ENCODE data around the gene TRIM9. TPM values are rescaled to one million over a fixed set of nuclear protein-coding genes. Genes with fewer than 3 reads are reported as not detected.

The TRIM9 gene
- polyA plus RNA-seq, 4 donors = 0.80 to 1.3 TPM; not detected in 2

GRCh38 chr14:50984036-50984710 lies 110.7 kb downstream of the TRIM9 start:
- no peak for FAIRE-seq
- no peaks in the 10 kb centered on the region for H3K4me1 ChIP-seq (ENCODE audit: control insufficient read depth in 3 of 3, insufficient read depth in 2 of 3, low read depth in 1 of 3, low read length in 2 of 3)
- no peaks in the 10 kb centered on the region for H3K9me3 ChIP-seq (ENCODE audit: control insufficient read depth in 2 of 2, insufficient read depth in 1 of 2, low read depth in 1 of 2, low read length in 1 of 2)
- no peak overlapping the region for H3K27ac ChIP-seq (ENCODE audit: low read depth in 1 of 3, low read length in 2 of 3)
- WGBS, 3 donors = 55 to 77% (median 65%) methylated on average over 2 of the region's 2 CpGs
- no peak overlapping the region for H3K4me3 ChIP-seq (ENCODE audit: low read depth in 1 of 3, low read length in 3 of 3)
- DNase-seq = no peak
- no peaks in the 10 kb centered on the region for H3K27me3 ChIP-seq (ENCODE audit: control insufficient read depth in 3 of 3, insufficient read depth in 3 of 3, low read length in 3 of 3)
- no peaks in the 10 kb centered on the region for H3K36me3 ChIP-seq (ENCODE audit: control insufficient read depth in 3 of 3, insufficient read depth in 2 of 3, low read depth in 1 of 3, low read length in 3 of 3)

- no peaks in the 10 kb centered on the region for H3K27me3 ChIP-seq (ENCODE audit: control insufficient read depth in 3 of 3, insufficient read depth in 3 of 3, low read length in 3 of 3)
- H3K27ac ChIP-seq (ENCODE audit: low read depth in 1 of 3, low read length in 2 of 3) = no peak overlapping the region
- no peaks in the 10 kb centered on the region for H3K4me1 ChIP-seq (ENCODE audit: control insufficient read depth in 3 of 3, insufficient read depth in 2 of 3, low read depth in 1 of 3, low read length in 2 of 3)
- no peak for FAIRE-seq
- no peaks in the 10 kb centered on the region for H3K36me3 ChIP-seq (ENCODE audit: control insufficient read depth in 3 of 3, insufficient read depth in 2 of 3, low read depth in 1 of 3, low read length in 3 of 3)
- whole genome bisulfite sequencing, 3 donors = 30 to 46% (median 40%) methylated on average over 5 of the region's 5 CpGs
- H3K4me3 ChIP-seq (ENCODE audit: low read depth in 1 of 3, low read length in 3 of 3) = no peak overlapping the region
- DNase-seq = peak in 1 of 2 donors; percentile 16
- H3K9me3 ChIP-seq (ENCODE audit: control insufficient read depth in 2 of 2, insufficient read depth in 1 of 2, low read depth in 1 of 2, low read length in 1 of 2) = no peaks in the 10 kb centered on the region
These were observed 114.7 kb downstream of the TRIM9 start for GRCh38 chr14:50979941-50980850.

GRCh38 chr14:50978888-50979287 lies 116.0 kb downstream of the TRIM9 start:
- Histone ChIP-seq H3K27ac (ENCODE audit: low read depth in 1 of 3, low read length in 2 of 3) (no peak overlapping the region), H3K4me3 (ENCODE audit: low read depth in 1 of 3, low read length in 3 of 3) (no peak overlapping the region), H3K9me3 (ENCODE audit: control insufficient read depth in 2 of 2, insufficient read depth in 1 of 2, low read depth in 1 of 2, low read length in 1 of 2) (no peaks in the 10 kb centered on the region), H3K4me1 (ENCODE audit: control insufficient read depth in 3 of 3, insufficient read depth in 2 of 3, low read depth in 1 of 3, low read length in 2 of 3) (no peaks in the 10 kb centered on the region), H3K27me3 (ENCODE audit: control insufficient read depth in 3 of 3, insufficient read depth in 3 of 3, low read length in 3 of 3) (no peaks in the 10 kb centered on the region), H3K36me3 (ENCODE audit: control insufficient read depth in 3 of 3, insufficient read depth in 2 of 3, low read depth in 1 of 3, low read length in 3 of 3) (no peaks in the 10 kb centered on the region)
- 85 to 89% (median 87%) methylated on average over 4 of the region's 4 CpGs for WGBS, 3 donors
- DNase-seq = no peak
- no peak for FAIRE-seq

- FAIRE-seq = no peak
- H3K27me3 ChIP-seq (ENCODE audit: control insufficient read depth in 3 of 3, insufficient read depth in 3 of 3, low read length in 3 of 3) = no peaks in the 10 kb centered on the region
- no peak overlapping the region for H3K27ac ChIP-seq (ENCODE audit: low read depth in 1 of 3, low read length in 2 of 3)
- H3K4me3 ChIP-seq (ENCODE audit: low read depth in 1 of 3, low read length in 3 of 3) = peak overlapping the region in 1 of 3 donors; percentile 15
- H3K9me3 ChIP-seq (ENCODE audit: control insufficient read depth in 2 of 2, insufficient read depth in 1 of 2, low read depth in 1 of 2, low read length in 1 of 2) = no peaks in the 10 kb centered on the region
- 33 to 85% (median 75%) methylated on average over 3 of the region's 3 CpGs for WGBS, 3 donors
- H3K4me1 ChIP-seq (ENCODE audit: control insufficient read depth in 3 of 3, insufficient read depth in 2 of 3, low read depth in 1 of 3, low read length in 2 of 3) = no peaks in the 10 kb centered on the region
- no peaks in the 10 kb centered on the region for H3K36me3 ChIP-seq (ENCODE audit: control insufficient read depth in 3 of 3, insufficient read depth in 2 of 3, low read depth in 1 of 3, low read length in 3 of 3)
- peak in 1 of 2 donors; percentile 4 for DNase-seq
These were observed 116.4 kb downstream of the TRIM9 start for GRCh38 chr14:50978529-50978871.

- H3K36me3 ChIP-seq (ENCODE audit: control insufficient read depth in 3 of 3, insufficient read depth in 2 of 3, low read depth in 1 of 3, low read length in 3 of 3) = no peaks in the 10 kb centered on the region
- FAIRE-seq = no peak
- H3K27ac ChIP-seq (ENCODE audit: low read depth in 1 of 3, low read length in 2 of 3) = no peak overlapping the region
- no peaks in the 10 kb centered on the region for H3K27me3 ChIP-seq (ENCODE audit: control insufficient read depth in 3 of 3, insufficient read depth in 3 of 3, low read length in 3 of 3)
- 34 to 62% (median 44%) methylated on average over 3 of the region's 3 CpGs for WGBS, 3 donors
- H3K9me3 ChIP-seq (ENCODE audit: control insufficient read depth in 2 of 2, insufficient read depth in 1 of 2, low read depth in 1 of 2, low read length in 1 of 2) = no peaks in the 10 kb centered on the region
- peak; percentile 17 to 47 for DNase-seq
- H3K4me1 ChIP-seq (ENCODE audit: control insufficient read depth in 3 of 3, insufficient read depth in 2 of 3, low read depth in 1 of 3, low read length in 2 of 3) = no peaks in the 10 kb centered on the region
- H3K4me3 ChIP-seq (ENCODE audit: low read depth in 1 of 3, low read length in 3 of 3) = peak overlapping the region in 1 of 3 donors; percentile 15
These were observed 116.9 kb downstream of the TRIM9 start for GRCh38 chr14:50977863-50978528.

GRCh38 chr14:50974118-50974517 lies 120.8 kb downstream of the TRIM9 start:
- FAIRE-seq (no peak), DNase-seq (no peak)
- Histone ChIP-seq H3K4me1 (ENCODE audit: control insufficient read depth in 3 of 3, insufficient read depth in 2 of 3, low read depth in 1 of 3, low read length in 2 of 3) (no peaks in the 10 kb centered on the region), H3K9me3 (ENCODE audit: control insufficient read depth in 2 of 2, insufficient read depth in 1 of 2, low read depth in 1 of 2, low read length in 1 of 2) (no peaks in the 10 kb centered on the region), H3K27ac (ENCODE audit: low read depth in 1 of 3, low read length in 2 of 3) (no peak overlapping the region), H3K36me3 (ENCODE audit: control insufficient read depth in 3 of 3, insufficient read depth in 2 of 3, low read depth in 1 of 3, low read length in 3 of 3) (no peaks in the 10 kb centered on the region), H3K27me3 (ENCODE audit: control insufficient read depth in 3 of 3, insufficient read depth in 3 of 3, low read length in 3 of 3) (no peaks in the 10 kb centered on the region), H3K4me3 (ENCODE audit: low read depth in 1 of 3, low read length in 3 of 3) (no peak overlapping the region)
- WGBS, 3 donors = 79 to 89% (median 79%) methylated on average over 5 of the region's 5 CpGs

- Histone ChIP-seq H3K36me3 (ENCODE audit: control insufficient read depth in 3 of 3, insufficient read depth in 2 of 3, low read depth in 1 of 3, low read length in 3 of 3) (no peaks in the 10 kb centered on the region), H3K27me3 (ENCODE audit: control insufficient read depth in 3 of 3, insufficient read depth in 3 of 3, low read length in 3 of 3) (no peaks in the 10 kb centered on the region), H3K9me3 (ENCODE audit: control insufficient read depth in 2 of 2, insufficient read depth in 1 of 2, low read depth in 1 of 2, low read length in 1 of 2) (no peaks in the 10 kb centered on the region), H3K4me1 (ENCODE audit: control insufficient read depth in 3 of 3, insufficient read depth in 2 of 3, low read depth in 1 of 3, low read length in 2 of 3) (no peaks in the 10 kb centered on the region), H3K4me3 (ENCODE audit: low read depth in 1 of 3, low read length in 3 of 3) (no peak overlapping the region), H3K27ac (ENCODE audit: low read depth in 1 of 3, low read length in 2 of 3) (no peak overlapping the region)
- FAIRE-seq (no peak), DNase-seq (no peak)
- WGBS, 3 donors = 90 to 96% (median 92%) methylated on average over 11 of the region's 11 CpGs
These were observed 122.2 kb downstream of the TRIM9 start for GRCh38 chr14:50972734-50973133.

- Histone ChIP-seq H3K4me1 (ENCODE audit: control insufficient read depth in 3 of 3, insufficient read depth in 2 of 3, low read depth in 1 of 3, low read length in 2 of 3) (no peaks in the 10 kb centered on the region), H3K27ac (ENCODE audit: low read depth in 1 of 3, low read length in 2 of 3) (no peak overlapping the region), H3K36me3 (ENCODE audit: control insufficient read depth in 3 of 3, insufficient read depth in 2 of 3, low read depth in 1 of 3, low read length in 3 of 3) (no peaks in the 10 kb centered on the region), H3K27me3 (ENCODE audit: control insufficient read depth in 3 of 3, insufficient read depth in 3 of 3, low read length in 3 of 3) (no peaks in the 10 kb centered on the region), H3K9me3 (ENCODE audit: control insufficient read depth in 2 of 2, insufficient read depth in 1 of 2, low read depth in 1 of 2, low read length in 1 of 2) (no peaks in the 10 kb centered on the region), H3K4me3 (ENCODE audit: low read depth in 1 of 3, low read length in 3 of 3) (no peak overlapping the region)
- DNase-seq (no peak), FAIRE-seq (no peak)
- WGBS, 3 donors = 80 to 91% (median 82%) methylated on average over 6 of the region's 6 CpGs
These were observed 123.8 kb downstream of the TRIM9 start for GRCh38 chr14:50970886-50971781.
